Mesenchymal stem cell (in vitro differentiated cells and primary cell): ENCODE measurements around the gene SH3GL2.

ENCODE experiments used
- DNase-seq: peaks from one replicate; pipeline ENCODE4 v3.0.0-alpha.2; 2013
- H2AFZ ChIP-seq: one replicate; pipeline ENCODE4 v1.6.1; 2013; ENCODE audit warnings: low read depth, mild to moderate bottlenecking, control low read depth, inconsistent platforms, low read length, moderate library complexity
- H2AK5ac ChIP-seq: 2 replicates; pipeline ENCODE4 v1.6.1; 2013; ENCODE audit warnings: low read length, moderate library complexity, mild to moderate bottlenecking, inconsistent platforms; ENCODE audit not compliant: severe bottlenecking
- H2BK120ac ChIP-seq: one replicate; pipeline ENCODE4 v1.6.1; 2013; ENCODE audit warnings: low read depth, mild to moderate bottlenecking, inconsistent platforms, low read length, moderate library complexity
- H2BK12ac ChIP-seq, 2 experiments: one replicate each; pipeline ENCODE4 v1.6.1; 2013; ENCODE audit warnings: inconsistent platforms in 2 of 2, low read length in 2 of 2, mild to moderate bottlenecking in 2 of 2, moderate library complexity in 2 of 2, control low read depth in 1 of 2
- H2BK15ac ChIP-seq: one replicate; pipeline ENCODE4 v1.6.1; 2013; ENCODE audit warnings: mild to moderate bottlenecking, low read depth, inconsistent platforms; ENCODE audit not compliant: poor library complexity, severe bottlenecking
- H2BK5ac ChIP-seq: 2 replicates; pipeline ENCODE4 v1.6.1; 2013; ENCODE audit warnings: low read depth, mild to moderate bottlenecking, low read length, control low read depth, inconsistent platforms; ENCODE audit not compliant: poor library complexity, severe bottlenecking
- H3K14ac ChIP-seq, 2 experiments: one replicate each; pipeline ENCODE4 v1.6.1; 2013; ENCODE audit warnings: inconsistent platforms in 2 of 2, low read length in 2 of 2, control low read depth in 1 of 2, mild to moderate bottlenecking in 1 of 2, moderate library complexity in 1 of 2
- H3K18ac ChIP-seq, 2 experiments: one replicate each; pipeline ENCODE4 v1.6.1; 2013; ENCODE audit warnings: inconsistent platforms in 2 of 2, low read length in 2 of 2, control low read depth in 1 of 2, low read depth in 1 of 2, mild to moderate bottlenecking in 1 of 2
- H3K23ac ChIP-seq, 2 experiments: one replicate each; pipeline ENCODE4 v1.6.1; 2013; ENCODE audit warnings: inconsistent platforms in 2 of 2, low read length in 2 of 2, mild to moderate bottlenecking in 2 of 2, moderate library complexity in 2 of 2, control low read depth in 1 of 2
- H3K27ac ChIP-seq: 2 replicates; pipeline ENCODE4 v1.5.1; 2013; ENCODE audit warnings: mild to moderate bottlenecking, moderate library complexity, low read length, control low read depth, inconsistent platforms; ENCODE audit not compliant: poor library complexity, severe bottlenecking
- H3K27me3 ChIP-seq, 2 experiments: 2 replicates each; pipeline versions ENCODE4 v1.6.1 to v1.7.0; 2013; ENCODE audit warnings: low read length in 2 of 2, mild to moderate bottlenecking in 2 of 2, moderate library complexity in 2 of 2, control low read depth in 1 of 2, inconsistent platforms in 1 of 2; ENCODE audit not compliant: control insufficient read depth in 1 of 2, insufficient read depth in 1 of 2
- H3K36me3 ChIP-seq, 2 experiments: 2 replicates each; pipeline versions ENCODE4 v1.6.1 to v1.7.0; 2013; ENCODE audit warnings: low read length in 2 of 2, control low read depth in 1 of 2, inconsistent platforms in 1 of 2, low read depth in 1 of 2, mild to moderate bottlenecking in 1 of 2; ENCODE audit not compliant: insufficient read depth in 2 of 2, control insufficient read depth in 1 of 2
- H3K4ac ChIP-seq, 2 experiments: one replicate each; pipeline ENCODE4 v1.6.1; 2013; ENCODE audit warnings: inconsistent platforms in 2 of 2, low read length in 2 of 2, mild to moderate bottlenecking in 2 of 2, moderate library complexity in 2 of 2, control low read depth in 1 of 2, low read depth in 1 of 2
- H3K4me1 ChIP-seq: 2 replicates; pipeline ENCODE4 v1.6.1; 2013; ENCODE audit warnings: low read depth, low read length, control low read depth; ENCODE audit not compliant: control insufficient read depth, insufficient read depth
- H3K4me2 ChIP-seq: 2 replicates; pipeline ENCODE4 v1.6.1; 2013; ENCODE audit warnings: low read length, mild to moderate bottlenecking, inconsistent platforms; ENCODE audit not compliant: poor library complexity, severe bottlenecking
- H3K4me3 ChIP-seq, 2 experiments: 2 replicates each; pipeline versions ENCODE4 v1.5.1 to v1.7.0; 2013; ENCODE audit warnings: low read length in 2 of 2, mild to moderate bottlenecking in 2 of 2, control low read depth in 1 of 2, low read depth in 1 of 2; ENCODE audit not compliant: insufficient read depth in 1 of 2
- H3K79me1 ChIP-seq: replicated peaks from 2 replicates; pipeline ENCODE4 v1.6.1; 2013; ENCODE audit warnings: mild to moderate bottlenecking, control low read depth, low read length, inconsistent platforms; ENCODE audit not compliant: poor library complexity, severe bottlenecking
- H3K9ac ChIP-seq: 2 replicates; pipeline ENCODE4 v1.7.0; 2013; ENCODE audit warnings: mild to moderate bottlenecking, low read length, moderate library complexity
- H3K9me3 ChIP-seq: 2 replicates; pipeline ENCODE4 v1.7.0; 2013; ENCODE audit warnings: mild to moderate bottlenecking, low read length; ENCODE audit not compliant: control insufficient read depth
- H4K8ac ChIP-seq: one replicate; pipeline ENCODE4 v1.6.1; 2013; ENCODE audit warnings: inconsistent platforms, mild to moderate bottlenecking, low read length, moderate library complexity
- H4K91ac ChIP-seq: one replicate; pipeline ENCODE4 v1.6.1; 2013; ENCODE audit warnings: mild to moderate bottlenecking, low read length, inconsistent platforms
- WGBS: methylation state at CpG from one replicate; pipeline ENCODE4 v1.1.7; 2013; ENCODE audit warnings: mixed read lengths; 5-methylcytosine and 5-hydroxymethylcytosine counted together

Gene SH3GL2

DNA sequence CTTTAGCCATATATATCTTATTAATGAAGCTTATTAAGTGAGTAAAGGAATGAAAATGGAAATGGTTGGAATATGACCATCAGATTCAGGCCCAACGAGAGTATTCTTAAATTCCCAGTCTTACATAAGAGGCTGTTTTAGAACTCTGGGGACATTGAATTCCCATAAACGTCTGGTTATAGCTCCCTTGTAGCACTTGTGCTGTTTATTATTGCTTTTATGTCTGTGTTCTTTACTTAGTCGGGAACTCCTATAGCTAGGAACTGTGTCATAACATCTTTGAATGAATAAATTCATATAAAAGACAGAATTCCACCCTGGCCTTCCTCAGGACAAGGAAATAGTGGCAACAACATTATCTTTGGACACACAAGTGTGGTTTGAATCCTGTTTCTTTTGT is 58.4 kb downstream of the SH3GL2 start:
- Histone ChIP-seq H3K27ac (no peak overlapping the region), H2BK5ac (no peak overlapping the region), H3K9me3 (no peaks in the 10 kb centered on the region), H4K8ac (no peak overlapping the region), H2AFZ (no peak overlapping the region), H2BK120ac (no peak overlapping the region), H3K14ac (no peak overlapping the region), H3K36me3 (no peaks in the 10 kb centered on the region), H3K4me3 (no peak overlapping the region), H3K4me1 (no peaks in the 10 kb centered on the region), H3K9ac (no peak overlapping the region), H3K18ac (no peak overlapping the region), H2AK5ac (no peak overlapping the region), H4K91ac (no peak overlapping the region), H3K27me3 (peaks cover 0 to 6% of the 10 kb centered on the region in 2 experiments), H3K4ac (no peak overlapping the region), H2BK12ac (no peak overlapping the region), H3K23ac (no peak overlapping the region), H3K4me2 (no peak overlapping the region), H3K79me1 (no peaks in the 10 kb centered on the region), H2BK15ac (no peak overlapping the region)
- WGBS = 100% methylated on average over 1 of the region's 3 CpGs
- DNase-seq = no peak

DNA sequence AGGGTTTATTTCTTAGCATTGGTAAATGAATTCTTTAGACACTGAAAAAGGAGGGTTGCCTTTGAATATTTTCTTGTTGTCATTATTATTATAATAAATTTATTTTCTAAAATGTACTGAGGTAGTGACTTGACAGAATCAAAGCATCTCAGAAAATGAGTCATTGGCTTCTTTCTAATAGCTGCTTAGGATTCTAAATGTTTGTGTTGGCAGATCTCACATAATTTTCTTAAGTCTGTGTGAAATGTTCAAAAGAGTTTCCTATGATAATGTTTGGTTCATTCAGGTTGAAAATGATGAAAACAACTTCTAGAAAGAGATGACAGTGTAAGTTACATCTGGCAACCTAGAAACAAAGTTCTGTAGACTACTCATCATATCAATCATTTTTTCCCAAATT is 69.7 kb downstream of the SH3GL2 start:
- H3K4me3 ChIP-seq = no peak overlapping the region
- no peak overlapping the region for H4K91ac ChIP-seq
- H4K8ac ChIP-seq = no peak overlapping the region
- H3K79me1 ChIP-seq = no peaks in the 10 kb centered on the region
- no peak overlapping the region for H3K14ac ChIP-seq
- no peak overlapping the region for H3K4me2 ChIP-seq
- H2BK5ac ChIP-seq = no peak overlapping the region
- peaks cover 6% of the 10 kb centered on the region for H3K9me3 ChIP-seq
- H3K4me1 ChIP-seq = no peaks in the 10 kb centered on the region
- no peak overlapping the region for H3K9ac ChIP-seq
- H2BK120ac ChIP-seq = no peak overlapping the region
- no peak overlapping the region for H3K23ac ChIP-seq
- DNase-seq = no peak
- peaks cover 0 to under 1% of the 10 kb centered on the region in 2 experiments for H3K27me3 ChIP-seq
- H2BK15ac ChIP-seq = no peak overlapping the region
- H3K27ac ChIP-seq = no peak overlapping the region
- no peak overlapping the region for H2BK12ac ChIP-seq
- H2AFZ ChIP-seq = no peak overlapping the region
- H2AK5ac ChIP-seq = no peak overlapping the region
- no peak overlapping the region for H3K4ac ChIP-seq
- H3K36me3 ChIP-seq = no peaks in the 10 kb centered on the region
- no peak overlapping the region for H3K18ac ChIP-seq

DNA sequence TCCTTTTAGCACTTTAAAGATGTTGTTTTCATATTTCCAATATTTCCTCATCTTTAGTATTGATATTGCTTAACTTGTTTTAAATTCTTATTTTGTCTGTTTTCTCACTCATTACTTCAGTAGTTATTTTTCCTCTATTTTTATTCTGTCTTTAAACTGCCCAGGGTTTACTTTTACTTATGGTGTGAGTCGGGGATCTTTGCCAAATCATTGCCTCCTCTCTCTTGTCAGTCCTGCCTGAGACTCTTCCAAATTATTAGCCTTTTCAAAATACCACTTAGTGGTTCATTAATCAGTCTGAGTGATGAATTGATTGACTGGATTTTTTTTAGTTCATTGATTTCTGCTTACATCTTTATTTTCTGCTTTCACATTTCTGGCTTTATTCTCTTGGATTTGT is 72.9 kb downstream of the SH3GL2 start:
- Histone ChIP-seq H4K91ac (no peak overlapping the region), H2AFZ (no peak overlapping the region), H2BK5ac (no peak overlapping the region), H3K4me2 (no peak overlapping the region), H3K23ac (no peak overlapping the region), H3K4ac (no peak overlapping the region), H2BK15ac (no peak overlapping the region), H2BK12ac (no peak overlapping the region), H3K18ac (no peak overlapping the region), H3K9ac (no peak overlapping the region), H3K36me3 (no peaks in the 10 kb centered on the region), H3K27me3 (peaks cover 5 to 17% of the 10 kb centered on the region in 2 experiments), H3K79me1 (no peaks in the 10 kb centered on the region), H2AK5ac (no peak overlapping the region), H3K4me3 (no peak overlapping the region), H3K9me3 (no peaks in the 10 kb centered on the region), H3K14ac (no peak overlapping the region), H3K4me1 (no peaks in the 10 kb centered on the region), H3K27ac (no peak overlapping the region), H4K8ac (no peak overlapping the region), H2BK120ac (no peak overlapping the region)
- 83% methylated on average over 1 of the region's 1 CpG for WGBS
- DNase-seq = no peak

DNA sequence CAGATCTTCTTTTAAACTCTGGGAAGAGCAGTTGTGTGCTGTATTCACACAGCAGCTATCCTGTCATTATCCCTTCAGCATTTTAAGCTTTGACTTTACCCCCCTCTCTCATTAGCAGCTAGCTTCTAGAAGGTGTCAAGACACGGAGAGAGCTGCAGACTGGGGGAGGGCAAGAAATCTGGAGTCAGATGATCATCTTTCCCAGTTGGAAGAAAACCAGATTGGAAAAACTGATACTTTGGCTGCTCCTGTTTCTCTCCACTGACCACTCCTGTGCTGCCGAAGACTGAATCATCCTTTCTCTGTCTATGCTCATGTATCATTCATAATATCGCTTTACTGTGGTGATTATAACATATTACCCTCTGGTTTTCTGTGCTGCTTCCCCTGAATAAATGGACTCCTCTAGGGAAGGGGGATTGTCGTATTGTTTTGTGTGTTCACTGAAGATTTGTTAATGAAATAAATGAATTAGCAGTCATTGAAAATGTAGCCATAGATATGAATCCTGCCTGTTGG is 75.1 kb downstream of the SH3GL2 start:
- H3K4ac ChIP-seq = no peak overlapping the region
- no peaks in the 10 kb centered on the region for H3K79me1 ChIP-seq
- no peak overlapping the region for H3K18ac ChIP-seq
- no peak overlapping the region for H4K91ac ChIP-seq
- no peak overlapping the region for H3K23ac ChIP-seq
- no peaks in the 10 kb centered on the region for H3K4me1 ChIP-seq
- H3K14ac ChIP-seq = no peak overlapping the region
- H3K27ac ChIP-seq = no peak overlapping the region
- no peak overlapping the region for H2BK15ac ChIP-seq
- no peak overlapping the region for H4K8ac ChIP-seq
- H2BK12ac ChIP-seq = no peak overlapping the region
- H2AFZ ChIP-seq = no peak overlapping the region
- DNase-seq = no peak
- H3K4me2 ChIP-seq = no peak overlapping the region
- peaks cover 5 to 25% of the 10 kb centered on the region in 2 experiments for H3K27me3 ChIP-seq
- no peak overlapping the region for H2BK5ac ChIP-seq
- H3K9me3 ChIP-seq = no peaks in the 10 kb centered on the region
- H2BK120ac ChIP-seq = no peak overlapping the region
- no peak overlapping the region for H2AK5ac ChIP-seq
- no peak overlapping the region for H3K9ac ChIP-seq
- WGBS = 71% methylated on average over 3 of the region's 4 CpGs
- no peak overlapping the region for H3K4me3 ChIP-seq
- no peaks in the 10 kb centered on the region for H3K36me3 ChIP-seq
